ENCODE data around the gene MAPRE2. TPM values are rescaled to one million over a fixed set of nuclear protein-coding genes. Genes with fewer than 3 reads are reported as not detected.

The MAPRE2 gene
- total RNA-seq, 1 experiment from 2014 or later = 16.4 TPM

DNA sequence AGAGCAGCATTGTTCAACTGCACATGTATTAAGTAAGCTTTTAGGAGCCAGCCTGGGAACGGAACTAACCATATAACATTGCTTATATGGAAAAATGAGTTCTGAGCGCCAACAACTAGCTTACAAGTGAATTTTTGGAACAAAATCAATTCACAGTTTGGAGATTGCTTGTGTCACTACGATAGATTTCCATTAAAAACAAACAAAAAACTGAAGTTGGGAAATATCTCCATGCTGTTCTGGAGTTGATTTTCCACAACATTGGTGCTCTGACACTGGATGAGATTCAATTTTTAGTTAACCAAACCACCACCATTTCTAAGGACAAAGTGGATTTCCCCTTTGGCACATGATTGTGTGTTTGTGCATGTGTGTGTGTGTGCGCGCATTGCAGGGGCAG, 142.7 kb downstream of the MAPRE2 start:
- ChIA-PET CTCF (no interaction called here), POLR2A (ENCODE audit: low non-redundant PET) (no interaction called here)
- BruUV-seq (replicated peaks) = no TSS peak
- intact Hi-C loops (cut with micrococcal nuclease; ENCODE audit: unreplicated experiment) = no loop called here
- H3K4me3 ChIP-seq (ENCODE audit: low read depth, low read length, poor library complexity, severe bottlenecking) = no peak overlapping the region
- H3K4me1 ChIP-seq (ENCODE audit: insufficient read depth, low read length, poor library complexity, severe bottlenecking) = no peaks in the 10 kb centered on the region
- H3K9me3 ChIP-seq (ENCODE audit: low read depth, low read length, poor library complexity, severe bottlenecking) = no peaks in the 10 kb centered on the region
- no peak overlapping the region for H3K27ac ChIP-seq (ENCODE audit: low read depth, low read length, poor library complexity, severe bottlenecking)
- H3K36me3 ChIP-seq (ENCODE audit: insufficient read depth, low read length, poor library complexity, severe bottlenecking) = no peaks in the 10 kb centered on the region
- no peak for TF ChIP-seq EZH2 (IDR thresholded peaks at IDR 0.05; ENCODE audit: borderline replicate concordance, low read depth, low read length, poor library complexity, severe bottlenecking)
- TF ChIP-seq, protein P1, sequence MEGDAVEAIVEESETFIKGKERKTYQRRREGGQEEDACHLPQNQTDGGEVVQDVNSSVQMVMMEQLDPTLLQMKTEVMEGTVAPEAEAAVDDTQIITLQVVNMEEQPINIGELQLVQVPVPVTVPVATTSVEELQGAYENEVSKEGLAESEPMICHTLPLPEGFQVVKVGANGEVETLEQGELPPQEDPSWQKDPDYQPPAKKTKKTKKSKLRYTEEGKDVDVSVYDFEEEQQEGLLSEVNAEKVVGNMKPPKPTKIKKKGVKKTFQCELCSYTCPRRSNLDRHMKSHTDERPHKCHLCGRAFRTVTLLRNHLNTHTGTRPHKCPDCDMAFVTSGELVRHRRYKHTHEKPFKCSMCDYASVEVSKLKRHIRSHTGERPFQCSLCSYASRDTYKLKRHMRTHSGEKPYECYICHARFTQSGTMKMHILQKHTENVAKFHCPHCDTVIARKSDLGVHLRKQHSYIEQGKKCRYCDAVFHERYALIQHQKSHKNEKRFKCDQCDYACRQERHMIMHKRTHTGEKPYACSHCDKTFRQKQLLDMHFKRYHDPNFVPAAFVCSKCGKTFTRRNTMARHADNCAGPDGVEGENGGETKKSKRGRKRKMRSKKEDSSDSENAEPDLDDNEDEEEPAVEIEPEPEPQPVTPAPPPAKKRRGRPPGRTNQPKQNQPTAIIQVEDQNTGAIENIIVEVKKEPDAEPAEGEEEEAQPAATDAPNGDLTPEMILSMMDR (conservative IDR thresholded peaks at IDR 0.05; ENCODE audit: low read depth, low read length) = no peak
- H3K27me3 ChIP-seq (replicated peaks; ENCODE audit: insufficient read depth, low read depth, low read length, poor library complexity) = no peaks in the 10 kb centered on the region
- DNase-seq (ENCODE audit: low spot score) = no peak

DNA sequence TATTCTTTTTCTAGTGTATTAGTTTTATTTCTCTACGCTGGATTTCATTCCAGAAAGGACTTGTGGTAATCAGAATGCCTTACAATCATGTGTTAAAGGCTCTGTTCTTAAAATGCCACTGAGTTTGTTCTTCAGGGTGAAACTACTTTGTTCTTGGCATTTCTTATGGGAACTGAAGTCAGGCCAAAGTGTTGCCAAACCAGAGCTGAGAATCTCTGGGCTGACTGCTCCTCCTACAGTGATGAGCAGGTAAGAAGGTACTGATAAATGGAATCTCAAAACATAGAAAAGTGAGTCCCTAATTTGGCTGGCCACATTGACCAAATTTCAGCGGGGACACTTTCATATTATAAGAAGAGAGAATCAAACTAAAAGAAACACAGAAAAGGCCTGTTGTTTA, 144.6 kb downstream of the MAPRE2 start:
- no peak for DNase-seq (ENCODE audit: low spot score)
- CTCF ChIA-PET = no interaction called here
- Histone ChIP-seq H3K4me1 (ENCODE audit: insufficient read depth, low read length, poor library complexity, severe bottlenecking) (no peaks in the 10 kb centered on the region), H3K27ac (ENCODE audit: low read depth, low read length, poor library complexity, severe bottlenecking) (no peak overlapping the region), H3K4me3 (ENCODE audit: low read depth, low read length, poor library complexity, severe bottlenecking) (no peak overlapping the region), H3K9me3 (ENCODE audit: low read depth, low read length, poor library complexity, severe bottlenecking) (no peaks in the 10 kb centered on the region), H3K36me3 (ENCODE audit: insufficient read depth, low read length, poor library complexity, severe bottlenecking) (no peaks in the 10 kb centered on the region), H3K27me3 (replicated peaks; ENCODE audit: insufficient read depth, low read depth, low read length, poor library complexity) (no peaks in the 10 kb centered on the region)
- no peak for TF ChIP-seq EZH2 (IDR thresholded peaks at IDR 0.05; ENCODE audit: borderline replicate concordance, low read depth, low read length, poor library complexity, severe bottlenecking)
- TF ChIP-seq, protein P1 (conservative IDR thresholded peaks at IDR 0.05; ENCODE audit: low read depth, low read length) = no peak
- BruUV-seq (replicated peaks) = no TSS peak
- POLR2A ChIA-PET (ENCODE audit: low non-redundant PET) = no interaction called here
- intact Hi-C loops (cut with micrococcal nuclease; ENCODE audit: unreplicated experiment) = no loop called here

DNA sequence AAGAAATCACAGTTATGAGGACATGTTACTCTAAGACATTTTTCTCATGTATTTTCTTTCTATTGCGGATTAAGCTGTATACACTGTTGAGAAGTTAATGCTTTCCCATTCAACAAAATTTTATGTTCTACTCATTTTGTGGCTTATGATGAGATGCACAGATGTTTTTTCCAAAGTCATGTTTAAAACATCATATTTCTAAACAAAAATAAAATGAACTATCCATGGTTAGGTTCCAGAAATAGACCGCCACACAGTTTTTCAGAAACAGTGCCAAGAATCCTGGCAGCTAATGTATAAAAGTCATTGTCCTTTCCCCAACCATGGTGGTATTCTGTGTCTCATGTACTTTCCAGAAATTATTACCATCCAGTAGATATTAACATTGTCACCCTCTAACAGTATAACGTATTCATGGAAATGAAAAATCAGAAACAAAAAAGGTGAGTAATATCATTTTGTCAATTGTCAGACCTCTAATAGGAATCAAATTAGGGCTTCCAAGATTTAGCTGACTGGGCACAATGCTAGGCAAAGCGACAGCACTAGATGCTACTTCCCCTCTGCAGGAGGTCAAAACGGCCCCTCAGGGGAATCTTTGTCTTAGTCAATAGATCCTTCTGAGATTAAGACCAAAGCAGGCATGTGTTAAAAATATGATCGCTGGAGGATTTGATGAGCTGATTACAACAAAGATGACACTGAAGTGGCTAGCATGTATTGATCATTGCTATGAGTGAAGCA, 145.2 kb downstream of the MAPRE2 start:
- H3K9me3 ChIP-seq (ENCODE audit: low read depth, low read length, poor library complexity, severe bottlenecking) = no peaks in the 10 kb centered on the region
- TF ChIP-seq EZH2 (IDR thresholded peaks at IDR 0.05; ENCODE audit: borderline replicate concordance, low read depth, low read length, poor library complexity, severe bottlenecking) = no peak
- H3K27ac ChIP-seq (ENCODE audit: low read depth, low read length, poor library complexity, severe bottlenecking) = no peak overlapping the region
- H3K27me3 ChIP-seq (replicated peaks; ENCODE audit: insufficient read depth, low read depth, low read length, poor library complexity) = no peaks in the 10 kb centered on the region
- no peaks in the 10 kb centered on the region for H3K36me3 ChIP-seq (ENCODE audit: insufficient read depth, low read length, poor library complexity, severe bottlenecking)
- ChIA-PET POLR2A (ENCODE audit: low non-redundant PET) (no interaction called here), CTCF (no interaction called here)
- no TSS peak for BruUV-seq (replicated peaks)
- peak; percentile 12 for DNase-seq (ENCODE audit: low spot score)
- no peaks in the 10 kb centered on the region for H3K4me1 ChIP-seq (ENCODE audit: insufficient read depth, low read length, poor library complexity, severe bottlenecking)
- H3K4me3 ChIP-seq (ENCODE audit: low read depth, low read length, poor library complexity, severe bottlenecking) = no peak overlapping the region
- intact Hi-C loops (cut with micrococcal nuclease; ENCODE audit: unreplicated experiment) = no loop called here

DNA sequence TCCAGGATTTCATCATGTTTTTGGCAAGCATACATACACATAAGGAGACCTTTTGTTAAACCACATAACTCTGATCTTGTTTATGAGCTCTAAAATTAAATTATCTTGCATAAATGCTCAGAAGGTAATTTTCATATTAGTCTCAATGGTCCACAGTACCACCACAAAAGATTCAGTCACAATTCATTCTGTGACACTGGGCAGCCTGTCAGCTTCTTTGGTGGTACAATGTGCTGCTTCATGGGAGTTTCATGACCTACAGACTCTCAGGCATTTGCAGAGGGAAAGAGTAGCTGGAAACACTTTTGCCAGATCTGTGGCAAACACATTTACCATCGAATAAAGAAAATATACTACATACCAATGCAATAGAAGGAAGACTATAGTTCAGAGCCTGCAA, 148.3 kb downstream of the MAPRE2 start:
- POLR2A ChIA-PET (ENCODE audit: low non-redundant PET) = no interaction called here
- no peak for TF ChIP-seq EZH2 (IDR thresholded peaks at IDR 0.05; ENCODE audit: borderline replicate concordance, low read depth, low read length, poor library complexity, severe bottlenecking)
- TF ChIP-seq, protein P1 (conservative IDR thresholded peaks at IDR 0.05; ENCODE audit: low read depth, low read length) = no peak
- no peak overlapping the region for H3K4me3 ChIP-seq (ENCODE audit: low read depth, low read length, poor library complexity, severe bottlenecking)
- no TSS peak for BruUV-seq (replicated peaks)
- H3K4me1 ChIP-seq (ENCODE audit: insufficient read depth, low read length, poor library complexity, severe bottlenecking) = no peaks in the 10 kb centered on the region
- no peaks in the 10 kb centered on the region for H3K36me3 ChIP-seq (ENCODE audit: insufficient read depth, low read length, poor library complexity, severe bottlenecking)
- H3K9me3 ChIP-seq (ENCODE audit: low read depth, low read length, poor library complexity, severe bottlenecking) = no peaks in the 10 kb centered on the region
- H3K27me3 ChIP-seq (replicated peaks; ENCODE audit: insufficient read depth, low read depth, low read length, poor library complexity) = no peaks in the 10 kb centered on the region
- no peak for DNase-seq (ENCODE audit: low spot score)
- intact Hi-C loops (cut with micrococcal nuclease; ENCODE audit: unreplicated experiment) = no loop called here
- H3K27ac ChIP-seq (ENCODE audit: low read depth, low read length, poor library complexity, severe bottlenecking) = no peak overlapping the region
- CTCF ChIA-PET = no interaction called here
